NOMO-1 (cell line): ENCODE results near the gene MCM5.
"Not testable (repeated sequence)": the region's sequence is repeated elsewhere in the genome, so short reads cannot be mapped to it uniquely, and the experiment has no call there.

ENCODE experiments used
- DNase-seq, 2 experiments: peaks; one replicate each; lab custom pipeline; 2025; ENCODE audit not compliant: unreplicated experiment in 2 of 2; lab: John Stamatoyannopoulos, UW

Gene MCM5

GRCh38 chr22:35470903-35471321 lies 71.0 kb downstream of the MCM5 start:
- no peak for DNase-seq

GRCh38 chr22:35471566-35471965 lies 71.6 kb downstream of the MCM5 start:
- not testable (repeated sequence) for DNase-seq

GRCh38 chr22:35472488-35472887 lies 72.5 kb downstream of the MCM5 start:
- no peak for DNase-seq

- DNase-seq: no peak
Observed at GRCh38 chr22:35473971-35474370, 74.0 kb downstream of the MCM5 start.
